GM23338 (cell line): Measurements from ENCODE around the gene CAMSAP1. TPM values are rescaled to one million over a fixed set of nuclear protein-coding genes. Genes with fewer than 3 reads are reported as not detected.

Experiments
- ATAC-seq: fragments of 200-7000 bp; cut with Tn5 transposase; 3 replicates; pipeline ENCODE4 v1.9.1; 2020
- DNase-seq: peaks from one replicate; pipeline ENCODE4 v3.0.0-alpha.2; 2015; ENCODE audit warnings: low spot score
- H2AFZ ChIP-seq: fragments of 200-600 bp; sonication (generic); 2 replicates; pipeline ENCODE4 v1.8.0; 2016; ENCODE audit warnings: antibody characterized with exemption, mild to moderate bottlenecking, moderate library complexity
- H3F3A ChIP-seq: fragments of 200-600 bp; sonication (generic); replicated peaks from 2 replicates; pipeline ENCODE4 v1.8.0; 2017; ENCODE audit warnings: antibody characterized with exemption, mixed run types, low read depth
- H3K27ac ChIP-seq: fragments of 200-600 bp; sonication (generic); 2 replicates; pipeline ENCODE4 v1.6.1; 2016; ENCODE audit warnings: low read depth
- H3K27me3 ChIP-seq: fragments of 200-600 bp; sonication (generic); 2 replicates; pipeline ENCODE4 v1.8.0; 2016; ENCODE audit warnings: mild to moderate bottlenecking, mixed run types, moderate library complexity; ENCODE audit not compliant: insufficient read depth
- H3K36me3 ChIP-seq: fragments of 200-600 bp; sonication (generic); 2 replicates; pipeline ENCODE4 v1.8.0; 2016; ENCODE audit warnings: mild to moderate bottlenecking; ENCODE audit not compliant: insufficient read depth
- H3K4me1 ChIP-seq: fragments of 200-600 bp; sonication (generic); 2 replicates; pipeline ENCODE4 v1.8.0; 2016; ENCODE audit warnings: mild to moderate bottlenecking, moderate library complexity; ENCODE audit not compliant: insufficient read depth
- H3K4me2 ChIP-seq: fragments of 200-600 bp; sonication (generic); 2 replicates; pipeline ENCODE4 v1.7.1; 2017; ENCODE audit warnings: mixed run types
- H3K4me3 ChIP-seq: fragments of 200-600 bp; sonication (generic); 2 replicates; pipeline ENCODE4 v1.6.1; 2016; ENCODE audit warnings: mixed run types
- H3K79me2 ChIP-seq: fragments of 200-600 bp; sonication (generic); replicated peaks from 2 replicates; pipeline ENCODE4 v1.8.0; 2017; ENCODE audit warnings: mild to moderate bottlenecking; ENCODE audit not compliant: insufficient read depth
- H3K9me2 ChIP-seq: fragments of 200-600 bp; sonication (generic); 2 replicates; pipeline ENCODE4 v1.8.0; 2017; ENCODE audit not compliant: insufficient read depth
- H4K20me1 ChIP-seq: fragments of 200-600 bp; sonication (generic); replicated peaks from 2 replicates; pipeline ENCODE4 v1.8.0; 2017; ENCODE audit warnings: mild to moderate bottlenecking; ENCODE audit not compliant: insufficient read depth
- H3K27ac Mint-ChIP-seq: 2 replicates; pipeline ENCODE4 v1.8.0; 2020; ENCODE audit warnings: inconsistent platforms, mild to moderate bottlenecking, moderate library complexity, mixed read lengths
- H3K27me3 Mint-ChIP-seq: 3 replicates; pipeline ENCODE4 v1.8.0; 2022; ENCODE audit warnings: low read depth, mild to moderate bottlenecking, moderate library complexity, mixed read lengths, inconsistent platforms; ENCODE audit not compliant: insufficient read depth, poor library complexity
- H3K36me3 Mint-ChIP-seq: 3 replicates; pipeline ENCODE4 v1.8.0; 2021; ENCODE audit warnings: low read depth, mild to moderate bottlenecking, inconsistent platforms, moderate library complexity, mixed read lengths
- H3K4me1 Mint-ChIP-seq: 3 replicates; pipeline ENCODE4 v1.8.0; 2020; ENCODE audit warnings: mild to moderate bottlenecking, inconsistent platforms, mixed read lengths
- H3K4me3 Mint-ChIP-seq: 3 replicates; pipeline ENCODE4 v1.8.0; 2021; ENCODE audit warnings: moderate library complexity, mild to moderate bottlenecking, inconsistent platforms, mixed read lengths
- H3K9me3 Mint-ChIP-seq: 3 replicates; pipeline ENCODE4 v1.8.0; 2020; ENCODE audit warnings: moderate library complexity, mild to moderate bottlenecking, inconsistent platforms, mixed read lengths
- EZH2 ChIP-seq: fragments of 200-600 bp; sonication (generic); IDR thresholded peaks from one replicate; pipeline ENCODE4 v1.8.0; 2017; ENCODE audit warnings: antibody characterized with exemption, mild to moderate bottlenecking, low read depth; ENCODE audit not compliant: unreplicated experiment
- EZH2phosphoT487 ChIP-seq: fragments of 200-600 bp; sonication (generic); IDR thresholded peaks from one replicate; pipeline ENCODE4 v1.8.1; 2018; ENCODE audit warnings: antibody characterized with exemption; ENCODE audit not compliant: unreplicated experiment
- POLR2AphosphoS5 ChIP-seq: IDR thresholded peaks from 2 replicates; pipeline ENCODE4 v1.6.1; 2016; ENCODE audit warnings: antibody characterized with exemption, low read depth
- polyA plus RNA-seq: library from polyadenylated mRNA; unstranded; fragments of >200 nt; fragmentation: Nextera tagmentation; extraction: Ambion mirVana; gene quantifications from 2 replicates; pipeline ENCODE4 v1.2.1, GENCODE V29; 2016
- total RNA-seq: library from RNA; depleted of rRNA; stranded (reverse); fragments of >200 nt; shearing (Covaris generic); gene quantifications from 2 replicates; pipeline ENCODE4 v1.2.3, GENCODE V29; 2014
- TF ChIP-seq, protein P1 (sequence below): IDR thresholded peaks from one replicate; pipeline ENCODE4 v1.6.1; 2018; ENCODE audit warnings: antibody characterized with exemption; ENCODE audit not compliant: unreplicated experiment
- TF ChIP-seq, protein P2 (sequence below), 2 experiments: fragments of 200-600 bp in 1 of 2; sonication (generic) in 1 of 2; conservative IDR thresholded peaks; 2 replicates each; pipeline versions ENCODE4 v1.5.1 to v1.6.1; 2016 to 2017; ENCODE audit warnings: antibody characterized with exemption in 2 of 2, low read depth in 2 of 2, mild to moderate bottlenecking in 2 of 2, moderate library complexity in 1 of 2
- TF ChIP-seq, protein P3 (sequence below): fragments of 250-450 bp; sonication (Bioruptor Pico); IDR thresholded peaks from 2 replicates; pipeline ENCODE4 v1.5.0; 2020; ENCODE audit warnings: mild to moderate bottlenecking, moderate library complexity

CAMSAP1 gene
- total and polyA plus RNA-seq, 2 experiments from 2014 or later, result 6.9 to 75.4 TPM

DNA sequence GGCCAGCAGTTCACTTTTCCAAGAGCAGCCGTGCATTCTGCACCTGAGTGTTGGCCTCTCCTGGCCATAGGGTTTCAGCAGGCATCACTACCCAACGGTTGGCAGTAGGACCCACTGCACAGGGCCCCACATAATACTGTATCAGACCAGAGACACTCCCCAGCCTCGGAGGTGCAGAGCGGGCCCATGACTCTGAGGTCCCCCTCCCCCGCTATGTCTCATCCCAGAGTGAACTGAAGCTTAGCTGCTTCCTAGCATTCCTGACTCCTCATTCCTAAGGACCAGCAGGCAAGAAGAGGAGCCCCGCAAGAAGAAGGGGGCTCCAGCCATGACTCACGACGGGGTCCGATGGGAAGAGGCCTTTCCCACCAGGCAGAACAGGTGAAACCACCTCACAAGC, 67.2 kb downstream of the CAMSAP1 start:
- H3K4me3 Mint-ChIP-seq, result no peak overlapping the region
- DNase-seq, result no peak
- H3K36me3 Mint-ChIP-seq, result peaks cover 28% of the 10 kb centered on the region
- H3K4me2 ChIP-seq, result peak overlapping the region; percentile 32; the same call in 1 of the 2 replicates
- peaks cover 12% of the 10 kb centered on the region; the same call in 2 of the 3 replicates for H3K9me3 Mint-ChIP-seq
- no peak overlapping the region for H2AFZ ChIP-seq
- peaks cover 39% of the 10 kb centered on the region for H4K20me1 ChIP-seq
- H3K27me3 ChIP-seq, result no peaks in the 10 kb centered on the region
- peaks cover 86% of the 10 kb centered on the region for H3K79me2 ChIP-seq
- no peaks in the 10 kb centered on the region for H3K9me2 ChIP-seq
- H3K4me1 ChIP-seq, result peaks cover 17% of the 10 kb centered on the region
- H3K27ac ChIP-seq, result no peak overlapping the region
- peaks cover 2% of the 10 kb centered on the region for H3K27me3 Mint-ChIP-seq
- H3K4me3 ChIP-seq, result no peak overlapping the region
- no peak for TF ChIP-seq POLR2AphosphoS5
- peak; percentile 81 for ATAC-seq
- peaks cover 10% of the 10 kb centered on the region; the same call in 2 of the 3 replicates for H3K4me1 Mint-ChIP-seq
- no peaks in the 10 kb centered on the region for H3F3A ChIP-seq
- no peaks in the 10 kb centered on the region for H3K36me3 ChIP-seq
- H3K27ac Mint-ChIP-seq, result peak overlapping the region; percentile 62

DNA sequence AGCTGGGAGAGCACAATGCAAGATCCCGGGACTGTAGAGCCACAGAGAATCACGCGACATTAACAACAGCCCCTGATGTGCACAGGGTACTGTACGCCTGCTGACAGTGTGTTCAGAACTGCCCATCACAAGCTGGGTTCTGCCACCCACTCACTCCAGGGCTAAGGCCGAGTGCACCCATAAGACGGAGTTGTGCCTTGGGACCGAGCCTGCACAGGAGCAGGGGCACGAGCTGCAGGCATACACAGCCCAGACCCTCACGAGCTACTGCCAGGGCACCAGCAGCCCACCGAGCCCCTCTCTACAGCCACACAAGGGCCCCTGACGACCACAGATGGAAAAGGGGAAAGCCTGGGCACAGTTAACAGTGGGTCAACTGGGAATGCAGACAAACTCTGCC, 67.8 kb downstream of the CAMSAP1 start:
- no peaks in the 10 kb centered on the region for H3K9me2 ChIP-seq
- H2AFZ ChIP-seq, result no peak overlapping the region
- no peak for DNase-seq
- Mint-ChIP-seq H3K9me3 (peaks cover 6% of the 10 kb centered on the region; the same call in 2 of the 3 replicates), H3K4me3 (no peak overlapping the region), H3K27ac (no peak overlapping the region), H3K4me1 (peaks cover 10% of the 10 kb centered on the region; the same call in 2 of the 3 replicates), H3K36me3 (peaks cover 22% of the 10 kb centered on the region), H3K27me3 (peaks cover 2% of the 10 kb centered on the region)
- no peak overlapping the region for H3K4me3 ChIP-seq
- H4K20me1 ChIP-seq, result peaks cover 35% of the 10 kb centered on the region
- no peak for ATAC-seq
- no peaks in the 10 kb centered on the region for H3K36me3 ChIP-seq
- TF ChIP-seq, protein P1, sequence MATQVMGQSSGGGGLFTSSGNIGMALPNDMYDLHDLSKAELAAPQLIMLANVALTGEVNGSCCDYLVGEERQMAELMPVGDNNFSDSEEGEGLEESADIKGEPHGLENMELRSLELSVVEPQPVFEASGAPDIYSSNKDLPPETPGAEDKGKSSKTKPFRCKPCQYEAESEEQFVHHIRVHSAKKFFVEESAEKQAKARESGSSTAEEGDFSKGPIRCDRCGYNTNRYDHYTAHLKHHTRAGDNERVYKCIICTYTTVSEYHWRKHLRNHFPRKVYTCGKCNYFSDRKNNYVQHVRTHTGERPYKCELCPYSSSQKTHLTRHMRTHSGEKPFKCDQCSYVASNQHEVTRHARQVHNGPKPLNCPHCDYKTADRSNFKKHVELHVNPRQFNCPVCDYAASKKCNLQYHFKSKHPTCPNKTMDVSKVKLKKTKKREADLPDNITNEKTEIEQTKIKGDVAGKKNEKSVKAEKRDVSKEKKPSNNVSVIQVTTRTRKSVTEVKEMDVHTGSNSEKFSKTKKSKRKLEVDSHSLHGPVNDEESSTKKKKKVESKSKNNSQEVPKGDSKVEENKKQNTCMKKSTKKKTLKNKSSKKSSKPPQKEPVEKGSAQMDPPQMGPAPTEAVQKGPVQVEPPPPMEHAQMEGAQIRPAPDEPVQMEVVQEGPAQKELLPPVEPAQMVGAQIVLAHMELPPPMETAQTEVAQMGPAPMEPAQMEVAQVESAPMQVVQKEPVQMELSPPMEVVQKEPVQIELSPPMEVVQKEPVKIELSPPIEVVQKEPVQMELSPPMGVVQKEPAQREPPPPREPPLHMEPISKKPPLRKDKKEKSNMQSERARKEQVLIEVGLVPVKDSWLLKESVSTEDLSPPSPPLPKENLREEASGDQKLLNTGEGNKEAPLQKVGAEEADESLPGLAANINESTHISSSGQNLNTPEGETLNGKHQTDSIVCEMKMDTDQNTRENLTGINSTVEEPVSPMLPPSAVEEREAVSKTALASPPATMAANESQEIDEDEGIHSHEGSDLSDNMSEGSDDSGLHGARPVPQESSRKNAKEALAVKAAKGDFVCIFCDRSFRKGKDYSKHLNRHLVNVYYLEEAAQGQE, result no peak
- TF ChIP-seq POLR2AphosphoS5 (no peak), EZH2 (no peak), EZH2phosphoT487 (no peak)
- TF ChIP-seq, protein P2, sequence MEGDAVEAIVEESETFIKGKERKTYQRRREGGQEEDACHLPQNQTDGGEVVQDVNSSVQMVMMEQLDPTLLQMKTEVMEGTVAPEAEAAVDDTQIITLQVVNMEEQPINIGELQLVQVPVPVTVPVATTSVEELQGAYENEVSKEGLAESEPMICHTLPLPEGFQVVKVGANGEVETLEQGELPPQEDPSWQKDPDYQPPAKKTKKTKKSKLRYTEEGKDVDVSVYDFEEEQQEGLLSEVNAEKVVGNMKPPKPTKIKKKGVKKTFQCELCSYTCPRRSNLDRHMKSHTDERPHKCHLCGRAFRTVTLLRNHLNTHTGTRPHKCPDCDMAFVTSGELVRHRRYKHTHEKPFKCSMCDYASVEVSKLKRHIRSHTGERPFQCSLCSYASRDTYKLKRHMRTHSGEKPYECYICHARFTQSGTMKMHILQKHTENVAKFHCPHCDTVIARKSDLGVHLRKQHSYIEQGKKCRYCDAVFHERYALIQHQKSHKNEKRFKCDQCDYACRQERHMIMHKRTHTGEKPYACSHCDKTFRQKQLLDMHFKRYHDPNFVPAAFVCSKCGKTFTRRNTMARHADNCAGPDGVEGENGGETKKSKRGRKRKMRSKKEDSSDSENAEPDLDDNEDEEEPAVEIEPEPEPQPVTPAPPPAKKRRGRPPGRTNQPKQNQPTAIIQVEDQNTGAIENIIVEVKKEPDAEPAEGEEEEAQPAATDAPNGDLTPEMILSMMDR (conservative IDR thresholded peaks at IDR 0.05; ENCODE audit: low read depth in 2 of 2), result no peak
- TF ChIP-seq, protein P3, sequence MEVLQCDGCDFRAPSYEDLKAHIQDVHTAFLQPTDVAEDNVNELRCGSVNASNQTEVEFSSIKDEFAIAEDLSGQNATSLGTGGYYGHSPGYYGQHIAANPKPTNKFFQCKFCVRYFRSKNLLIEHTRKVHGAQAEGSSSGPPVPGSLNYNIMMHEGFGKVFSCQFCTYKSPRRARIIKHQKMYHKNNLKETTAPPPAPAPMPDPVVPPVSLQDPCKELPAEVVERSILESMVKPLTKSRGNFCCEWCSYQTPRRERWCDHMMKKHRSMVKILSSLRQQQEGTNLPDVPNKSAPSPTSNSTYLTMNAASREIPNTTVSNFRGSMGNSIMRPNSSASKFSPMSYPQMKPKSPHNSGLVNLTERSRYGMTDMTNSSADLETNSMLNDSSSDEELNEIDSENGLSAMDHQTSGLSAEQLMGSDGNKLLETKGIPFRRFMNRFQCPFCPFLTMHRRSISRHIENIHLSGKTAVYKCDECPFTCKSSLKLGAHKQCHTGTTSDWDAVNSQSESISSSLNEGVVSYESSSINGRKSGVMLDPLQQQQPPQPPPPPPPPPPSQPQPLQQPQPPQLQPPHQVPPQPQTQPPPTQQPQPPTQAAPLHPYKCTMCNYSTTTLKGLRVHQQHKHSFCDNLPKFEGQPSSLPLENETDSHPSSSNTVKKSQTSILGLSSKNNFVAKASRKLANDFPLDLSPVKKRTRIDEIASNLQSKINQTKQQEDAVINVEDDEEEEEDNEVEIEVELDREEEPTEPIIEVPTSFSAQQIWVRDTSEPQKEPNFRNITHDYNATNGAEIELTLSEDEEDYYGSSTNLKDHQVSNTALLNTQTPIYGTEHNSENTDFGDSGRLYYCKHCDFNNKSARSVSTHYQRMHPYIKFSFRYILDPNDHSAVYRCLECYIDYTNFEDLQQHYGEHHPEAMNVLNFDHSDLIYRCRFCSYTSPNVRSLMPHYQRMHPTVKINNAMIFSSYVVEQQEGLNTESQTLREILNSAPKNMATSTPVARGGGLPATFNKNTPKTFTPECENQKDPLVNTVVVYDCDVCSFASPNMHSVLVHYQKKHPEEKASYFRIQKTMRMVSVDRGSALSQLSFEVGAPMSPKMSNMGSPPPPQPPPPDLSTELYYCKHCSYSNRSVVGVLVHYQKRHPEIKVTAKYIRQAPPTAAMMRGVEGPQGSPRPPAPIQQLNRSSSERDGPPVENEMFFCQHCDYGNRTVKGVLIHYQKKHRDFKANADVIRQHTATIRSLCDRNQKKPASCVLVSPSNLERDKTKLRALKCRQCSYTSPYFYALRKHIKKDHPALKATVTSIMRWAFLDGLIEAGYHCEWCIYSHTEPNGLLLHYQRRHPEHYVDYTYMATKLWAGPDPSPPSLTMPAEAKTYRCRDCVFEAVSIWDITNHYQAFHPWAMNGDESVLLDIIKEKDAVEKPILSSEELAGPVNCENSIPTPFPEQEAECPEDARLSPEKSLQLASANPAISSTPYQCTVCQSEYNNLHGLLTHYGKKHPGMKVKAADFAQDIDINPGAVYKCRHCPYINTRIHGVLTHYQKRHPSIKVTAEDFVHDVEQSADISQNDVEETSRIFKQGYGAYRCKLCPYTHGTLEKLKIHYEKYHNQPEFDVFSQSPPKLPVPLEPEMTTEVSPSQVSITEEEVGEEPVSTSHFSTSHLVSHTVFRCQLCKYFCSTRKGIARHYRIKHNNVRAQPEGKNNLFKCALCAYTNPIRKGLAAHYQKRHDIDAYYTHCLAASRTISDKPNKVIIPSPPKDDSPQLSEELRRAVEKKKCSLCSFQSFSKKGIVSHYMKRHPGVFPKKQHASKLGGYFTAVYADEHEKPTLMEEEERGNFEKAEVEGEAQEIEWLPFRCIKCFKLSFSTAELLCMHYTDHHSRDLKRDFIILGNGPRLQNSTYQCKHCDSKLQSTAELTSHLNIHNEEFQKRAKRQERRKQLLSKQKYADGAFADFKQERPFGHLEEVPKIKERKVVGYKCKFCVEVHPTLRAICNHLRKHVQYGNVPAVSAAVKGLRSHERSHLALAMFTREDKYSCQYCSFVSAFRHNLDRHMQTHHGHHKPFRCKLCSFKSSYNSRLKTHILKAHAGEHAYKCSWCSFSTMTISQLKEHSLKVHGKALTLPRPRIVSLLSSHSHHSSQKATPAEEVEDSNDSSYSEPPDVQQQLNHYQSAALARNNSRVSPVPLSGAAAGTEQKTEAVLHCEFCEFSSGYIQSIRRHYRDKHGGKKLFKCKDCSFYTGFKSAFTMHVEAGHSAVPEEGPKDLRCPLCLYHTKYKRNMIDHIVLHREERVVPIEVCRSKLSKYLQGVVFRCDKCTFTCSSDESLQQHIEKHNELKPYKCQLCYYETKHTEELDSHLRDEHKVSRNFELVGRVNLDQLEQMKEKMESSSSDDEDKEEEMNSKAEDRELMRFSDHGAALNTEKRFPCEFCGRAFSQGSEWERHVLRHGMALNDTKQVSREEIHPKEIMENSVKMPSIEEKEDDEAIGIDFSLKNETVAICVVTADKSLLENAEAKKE, result no peak
- H3K4me1 ChIP-seq, result peaks cover 17% of the 10 kb centered on the region
- H3F3A ChIP-seq, result no peaks in the 10 kb centered on the region
- no peak overlapping the region for H3K4me2 ChIP-seq
- peaks cover 86% of the 10 kb centered on the region for H3K79me2 ChIP-seq
- H3K27me3 ChIP-seq, result no peaks in the 10 kb centered on the region
- no peak overlapping the region for H3K27ac ChIP-seq
